ENCODE measurements around the gene DNAI4. TPM values are rescaled to one million over a fixed set of nuclear protein-coding genes. Genes with fewer than 3 reads are reported as not detected.
A peak's percentile ranks its signal among the peaks of the same experiment; 100 is the strongest.

Gene DNAI4
- total RNA-seq, 1 donor from 2014 or later, result 5.6 TPM

DNA sequence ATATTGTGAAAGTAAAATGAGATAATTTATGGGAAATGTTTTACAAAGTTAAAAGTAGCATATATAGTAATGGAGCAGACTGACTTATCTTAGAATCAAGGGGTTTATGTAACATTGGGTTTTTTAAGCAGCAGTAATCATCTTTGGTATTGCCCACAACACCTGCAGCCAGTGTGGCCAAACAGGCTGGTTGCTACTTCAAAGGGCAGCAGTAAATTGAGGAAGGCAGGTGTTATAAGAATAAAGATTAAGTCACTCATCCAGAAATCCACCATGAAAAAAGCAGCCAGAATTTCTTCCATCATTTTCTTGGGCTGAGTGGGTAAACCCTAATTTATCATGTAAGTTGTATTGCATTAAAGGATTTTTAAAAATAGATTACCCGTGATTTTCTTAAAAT lies 155.7 kb downstream of the DNAI4 start:
- peak; percentile 6 for DNase-seq (ENCODE audit: low read depth)

DNA sequence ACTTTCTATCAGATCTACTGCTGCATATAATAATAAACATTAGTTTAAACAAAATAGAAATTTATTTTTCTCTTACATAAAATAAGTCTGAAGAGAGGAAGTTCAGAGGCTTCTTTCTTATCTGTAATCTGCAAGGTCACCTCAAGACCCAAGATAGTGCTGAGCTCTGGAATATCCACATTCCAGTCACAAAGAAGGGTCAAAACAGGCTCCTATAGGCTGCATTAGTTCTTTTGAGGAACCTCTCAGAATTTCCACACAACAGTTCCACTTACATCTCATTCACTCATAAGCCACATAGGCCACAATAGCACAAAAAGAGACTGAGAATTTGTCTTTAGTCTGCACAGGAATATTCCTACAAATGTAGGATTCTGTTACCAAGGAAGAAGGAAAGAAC lies 157.0 kb downstream of the DNAI4 start:
- DNase-seq (ENCODE audit: low read depth), result no peak

DNA sequence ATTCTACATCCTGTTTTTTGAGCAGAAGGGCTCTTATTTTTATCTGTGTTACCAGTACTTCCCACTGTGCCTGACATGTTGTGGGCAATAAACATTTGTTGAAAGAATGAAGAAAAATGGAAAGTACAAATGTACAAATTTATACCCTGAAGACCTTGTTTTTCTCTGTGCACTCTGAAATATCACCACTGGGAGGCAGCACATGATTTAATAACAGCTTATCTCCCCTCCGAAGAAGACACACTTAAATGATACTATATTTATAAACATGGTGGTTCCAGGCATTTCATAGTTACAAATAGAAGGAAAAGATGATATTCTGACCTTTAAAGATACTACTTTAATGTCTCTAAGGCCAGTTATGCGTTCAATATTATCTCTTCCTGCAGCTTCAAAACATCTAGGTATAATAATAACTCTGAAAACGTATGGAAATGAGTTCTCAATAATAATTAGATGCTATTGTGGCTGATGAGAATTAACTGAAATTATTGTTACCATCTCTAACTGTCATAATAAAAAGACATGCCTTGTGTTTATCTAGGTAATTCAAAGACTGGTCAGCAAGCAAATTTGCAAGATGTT lies 159.6 kb downstream of the DNAI4 start:
- peak; percentile 74 for DNase-seq (ENCODE audit: low read depth)

Other genes starting within 250 kb of the DNAI4 start
- 0.26 TPM in 1 of 2 replicates, not detected in the other for gene DYNLT5, start 172.4 kb downstream of the DNAI4 start, total RNA-seq
- not detected in 2 replicates for gene INSL5, start 123.6 kb downstream of the DNAI4 start, total RNA-seq
- gene MIER1, start 134 bp upstream of the DNAI4 start, total RNA-seq, result 33.4 and 35.0 TPM in 2 replicates
- 10.1 and 11.0 TPM in 2 replicates for gene SLC35D1, start 129.3 kb upstream of the DNAI4 start, total RNA-seq
- gene C1orf141, start 210.1 kb upstream of the DNAI4 start, total RNA-seq, result not detected in 2 replicates
- not detected in 2 replicates for gene IL23R, start 241.6 kb upstream of the DNAI4 start, total RNA-seq